ENCODE data around the gene TNRC6C.

The TNRC6C gene

GRCh38 chr17:78013683-78014467 is 55.4 kb downstream of the TNRC6C start:
- DNase-seq (ENCODE audit: low read depth) = peak; percentile 39

GRCh38 chr17:78014646-78015045 is 56.1 kb downstream of the TNRC6C start:
- DNase-seq (ENCODE audit: low read depth) = no peak

DNA sequence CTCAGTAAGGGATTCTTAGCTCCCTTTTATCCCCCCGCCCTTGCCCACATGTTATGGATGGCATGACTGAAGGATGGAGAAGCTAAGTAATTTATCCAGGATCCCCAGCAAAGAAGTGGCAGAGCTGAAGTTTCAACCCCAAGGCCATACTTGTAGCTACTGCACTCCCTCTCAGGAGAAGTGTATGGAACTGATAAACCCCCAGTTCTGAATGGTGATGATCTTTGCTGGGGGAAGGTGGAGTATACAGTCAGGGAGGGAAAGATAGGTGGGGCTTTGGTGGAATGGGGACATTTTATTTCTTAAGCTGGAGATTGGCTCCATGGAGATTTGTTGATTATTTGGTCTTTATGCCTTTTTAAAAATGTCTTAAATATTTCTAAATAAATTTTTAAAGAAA is 58.3 kb downstream of the TNRC6C start:
- DNase-seq (ENCODE audit: low read depth) = no peak

DNA sequence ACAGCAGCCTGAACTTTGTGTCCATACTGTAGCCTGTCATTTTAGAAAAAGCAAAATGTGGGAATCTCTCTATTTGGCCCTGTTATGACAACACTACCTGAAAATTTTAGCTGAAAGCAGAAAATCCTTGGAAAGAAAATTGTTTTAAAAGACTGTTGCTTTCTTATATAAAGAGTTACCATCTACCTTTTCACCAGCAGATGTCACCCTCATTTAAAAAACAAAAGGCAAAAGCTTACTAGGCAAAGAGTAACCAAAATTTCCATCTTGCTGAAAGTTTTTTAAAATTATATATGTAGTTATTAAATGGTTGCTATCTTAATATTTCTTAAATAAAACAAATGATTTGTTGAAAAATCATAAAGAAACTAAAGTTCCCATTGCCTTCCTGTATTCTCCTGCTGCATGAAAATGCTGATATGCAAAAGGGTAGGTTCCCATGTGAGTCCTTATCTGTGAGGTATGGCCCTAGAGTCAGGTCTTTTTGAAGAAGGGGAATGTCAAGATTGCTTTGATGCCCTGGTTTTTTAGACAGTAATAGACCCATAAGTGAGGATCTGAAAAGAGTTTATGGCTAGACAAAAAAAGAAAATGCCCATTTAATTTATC is 61.0 kb downstream of the TNRC6C start:
- DNase-seq (ENCODE audit: low read depth) = no peak

DNA sequence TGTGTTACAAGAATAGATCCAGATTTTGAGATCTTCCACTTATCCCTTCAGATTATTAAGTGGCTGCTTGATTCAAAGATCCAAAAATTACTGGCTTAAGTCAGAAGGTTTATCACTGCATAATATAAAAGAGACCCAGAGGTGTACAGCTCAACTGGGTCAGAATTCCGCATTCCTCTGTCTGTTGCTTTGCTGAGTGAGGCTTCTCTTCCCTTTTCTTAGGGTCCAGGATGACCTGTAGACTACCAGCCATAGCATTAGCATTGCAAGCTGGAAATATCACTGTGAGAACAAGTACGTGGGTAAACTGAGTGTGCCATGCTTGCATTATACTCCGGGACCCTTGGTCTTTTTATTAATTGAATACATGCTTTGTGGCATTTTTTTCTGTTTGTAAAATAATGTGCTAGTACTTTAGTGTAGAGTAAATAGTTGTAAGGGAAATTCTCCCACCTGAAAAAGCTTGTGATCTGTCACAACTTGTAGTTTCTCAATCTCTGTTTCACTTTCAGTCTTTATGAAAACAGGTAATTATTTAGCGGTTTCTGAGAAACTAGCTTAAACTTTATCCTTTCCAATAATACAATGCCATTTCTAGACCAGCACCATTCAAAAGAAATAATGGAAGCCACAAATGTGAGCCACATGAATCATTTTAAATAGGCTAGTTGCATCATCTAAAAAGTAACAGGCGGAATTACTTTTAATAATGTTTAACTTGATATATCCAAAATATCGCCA is 61.6 kb downstream of the TNRC6C start:
- DNase-seq (ENCODE audit: low read depth) = no peak

DNA sequence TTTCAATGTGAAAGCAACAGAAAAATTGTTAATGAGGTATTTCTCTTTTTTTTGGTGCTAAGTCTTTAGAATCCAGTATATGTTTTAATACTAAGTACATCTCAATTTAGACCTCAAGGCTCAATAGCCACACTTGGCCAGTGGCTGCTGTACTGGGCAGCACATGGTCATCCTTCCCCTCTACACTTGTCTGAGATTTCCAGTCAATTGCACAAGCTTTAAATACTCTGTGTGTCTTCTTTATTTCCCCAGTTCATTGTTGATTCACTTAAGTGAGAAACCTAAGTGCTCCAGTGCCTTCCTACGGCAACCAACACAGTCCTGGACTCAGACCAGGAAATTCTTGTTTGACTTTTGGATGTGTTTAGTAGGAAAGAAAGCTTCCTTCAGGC is 62.2 kb downstream of the TNRC6C start:
- no peak for DNase-seq (ENCODE audit: low read depth)

DNA sequence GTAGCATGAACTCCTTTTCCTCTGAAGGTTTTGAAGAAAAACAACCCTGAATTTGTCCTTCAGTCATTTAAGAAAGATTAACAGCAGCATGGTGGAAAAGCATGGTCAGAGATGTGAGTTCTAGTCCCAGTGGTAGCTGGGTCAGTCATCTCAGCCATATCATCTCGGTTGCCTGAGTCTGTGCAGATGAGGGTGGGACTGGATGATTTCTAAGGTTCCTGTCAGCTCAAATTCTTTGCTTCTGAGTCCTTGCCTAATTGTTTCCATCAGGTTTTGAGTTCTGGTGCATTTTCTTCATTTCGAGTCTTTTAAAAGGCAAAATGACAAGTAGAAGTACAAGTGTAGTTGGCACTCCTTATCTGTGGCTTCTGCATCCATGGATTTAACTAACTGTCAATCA is 63.9 kb downstream of the TNRC6C start:
- no peak for DNase-seq (ENCODE audit: low read depth)

- DNase-seq (ENCODE audit: low read depth) = no peak
Measured at GRCh38 chr17:78023042-78023441, 64.5 kb downstream of the TNRC6C start.

DNA sequence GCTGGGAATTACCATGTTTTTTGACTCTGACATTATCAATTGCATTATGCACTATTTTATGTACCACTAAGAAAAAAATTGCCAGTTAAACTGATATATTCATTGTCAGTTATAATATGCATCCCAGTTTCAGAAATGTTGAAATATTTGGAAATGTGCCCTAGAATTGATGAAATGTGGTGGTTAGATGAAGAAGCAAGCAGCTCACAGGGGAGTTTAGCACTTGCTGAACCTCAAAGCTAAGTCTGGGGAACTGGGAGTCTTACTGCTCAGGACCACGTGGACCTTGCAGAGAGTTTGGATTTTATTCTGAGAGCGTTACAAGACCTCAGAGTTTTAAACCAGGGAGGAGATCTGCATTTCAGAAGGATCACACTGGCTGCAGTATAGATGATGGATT is 67.9 kb downstream of the TNRC6C start:
- DNase-seq (ENCODE audit: low read depth) = no peak

DNA sequence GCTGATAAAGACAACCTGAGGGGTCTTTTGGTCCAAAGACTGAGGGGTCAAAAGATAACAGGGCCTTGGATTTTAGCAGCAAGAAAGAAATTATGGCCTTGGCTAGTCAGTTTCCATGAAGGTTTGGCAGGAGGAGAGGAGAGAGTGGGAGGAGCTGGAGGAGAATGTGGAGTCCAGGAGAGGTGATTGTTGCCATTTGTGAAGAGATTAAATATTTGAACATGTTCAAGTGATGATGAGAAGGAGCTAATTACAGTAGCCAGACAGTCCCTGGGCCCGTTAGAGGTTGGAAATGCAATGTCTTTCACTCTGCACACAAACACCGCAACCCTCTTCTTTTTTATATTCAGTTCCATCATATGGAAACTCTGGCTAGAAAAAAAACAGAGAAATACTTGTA is 68.6 kb downstream of the TNRC6C start:
- DNase-seq (ENCODE audit: low read depth) = no peak

DNA sequence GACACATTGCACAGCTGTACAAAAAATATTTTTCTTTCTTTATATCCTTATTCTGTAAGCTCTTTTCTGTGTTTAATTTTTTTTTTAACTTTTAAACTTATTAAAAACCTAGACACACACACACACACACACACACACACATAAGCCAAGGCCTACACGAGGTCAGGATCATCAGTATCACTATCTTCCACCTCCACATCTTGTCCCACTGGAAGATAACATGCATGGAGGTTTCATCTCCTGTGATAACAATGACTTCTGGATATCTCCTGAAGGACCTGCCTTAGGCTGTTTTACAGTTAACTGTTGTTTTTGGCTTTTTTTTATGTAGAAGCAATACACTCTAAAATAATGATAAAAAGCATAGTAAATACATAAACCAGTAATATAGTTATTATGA is 71.2 kb downstream of the TNRC6C start:
- no peak for DNase-seq (ENCODE audit: low read depth)

DNA sequence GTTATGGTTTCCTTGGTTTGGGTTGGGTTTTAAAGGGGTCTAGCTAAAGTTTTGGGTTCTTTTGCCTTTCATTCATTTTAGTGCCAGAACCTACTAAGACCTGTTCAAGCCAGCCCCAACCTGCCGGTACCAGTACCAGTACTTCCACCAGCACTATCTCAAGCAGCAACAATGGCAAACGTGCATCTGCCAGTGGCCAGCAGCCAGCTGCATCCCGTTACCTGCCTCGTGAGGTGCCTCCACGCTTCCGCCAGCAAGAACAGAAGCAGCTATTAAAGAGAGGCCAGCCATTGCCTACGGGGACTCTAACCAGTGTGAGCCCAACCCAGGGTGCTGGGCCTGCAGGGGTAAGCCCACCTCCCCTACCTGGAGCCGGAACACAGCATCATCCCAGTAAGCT is 72.9 kb downstream of the TNRC6C start:
- DNase-seq (ENCODE audit: low read depth) = no peak

DNA sequence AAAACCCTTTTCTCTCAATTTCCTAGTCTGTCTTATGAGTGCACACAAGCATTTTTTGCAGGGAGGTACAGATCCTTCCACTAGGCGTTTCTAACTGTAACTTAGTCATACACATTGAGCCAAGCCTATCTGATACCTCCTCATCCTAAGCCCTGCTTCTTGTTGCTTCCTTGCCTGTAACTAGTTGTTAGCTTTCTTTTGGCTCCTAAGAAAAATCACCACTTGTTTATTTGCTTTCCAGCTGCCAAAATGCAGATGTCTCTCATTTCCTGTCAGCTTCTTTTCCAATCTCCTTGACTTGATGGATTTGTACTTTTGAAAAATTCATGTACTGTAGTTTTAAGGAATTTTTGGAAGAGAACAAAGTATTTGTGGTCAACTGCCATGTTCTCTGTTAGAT is 73.7 kb downstream of the TNRC6C start:
- DNase-seq (ENCODE audit: low read depth) = no peak

- DNase-seq (ENCODE audit: low read depth) = no peak
Measured at GRCh38 chr17:78034429-78035091, 76.1 kb downstream of the TNRC6C start.

DNA sequence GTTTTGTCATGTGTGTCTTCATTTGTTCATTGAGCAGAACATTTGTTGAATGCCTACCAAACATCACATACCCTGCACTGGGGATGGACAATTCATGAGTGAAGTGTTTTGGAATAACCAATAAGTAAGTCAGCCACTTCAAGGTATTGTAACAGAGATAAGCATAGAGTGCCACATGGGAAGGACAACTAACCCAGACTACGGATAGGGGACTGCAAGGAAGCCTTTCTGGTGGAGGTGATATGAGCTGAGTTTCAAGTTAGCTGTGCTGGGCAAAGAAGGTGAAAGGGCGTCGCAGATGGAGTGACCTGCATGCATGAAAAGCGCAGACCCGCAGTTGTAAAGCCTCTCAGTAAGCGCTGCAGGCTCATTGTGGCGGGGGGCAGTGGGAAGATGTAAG is 78.8 kb downstream of the TNRC6C start:
- DNase-seq (ENCODE audit: low read depth) = no peak

DNA sequence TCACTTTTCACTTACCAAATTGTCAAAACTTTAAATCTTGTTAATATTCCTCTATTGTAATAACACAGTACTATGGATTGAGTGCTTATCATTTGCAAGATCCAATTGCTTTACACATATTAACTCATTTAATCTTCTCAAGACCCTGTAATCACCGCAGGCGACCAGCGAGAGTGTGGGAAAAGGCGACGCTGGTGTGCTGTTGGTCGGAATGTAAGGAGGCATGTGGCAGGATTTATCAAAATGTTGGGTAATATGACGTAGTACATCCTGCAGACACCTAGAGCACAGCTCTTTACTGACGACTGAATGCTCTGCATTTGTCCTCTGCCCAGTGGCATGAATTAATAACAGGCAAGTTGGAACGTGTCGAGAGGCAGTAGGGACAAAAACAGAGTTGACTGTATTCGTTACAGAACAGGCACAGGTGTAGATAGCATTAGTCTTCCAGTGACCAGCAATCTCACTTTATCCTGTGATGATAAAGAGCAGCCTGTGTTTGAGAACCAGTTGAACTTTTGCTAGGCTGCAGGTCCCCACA is 80.3 kb downstream of the TNRC6C start:
- no peak for DNase-seq (ENCODE audit: low read depth)

DNA sequence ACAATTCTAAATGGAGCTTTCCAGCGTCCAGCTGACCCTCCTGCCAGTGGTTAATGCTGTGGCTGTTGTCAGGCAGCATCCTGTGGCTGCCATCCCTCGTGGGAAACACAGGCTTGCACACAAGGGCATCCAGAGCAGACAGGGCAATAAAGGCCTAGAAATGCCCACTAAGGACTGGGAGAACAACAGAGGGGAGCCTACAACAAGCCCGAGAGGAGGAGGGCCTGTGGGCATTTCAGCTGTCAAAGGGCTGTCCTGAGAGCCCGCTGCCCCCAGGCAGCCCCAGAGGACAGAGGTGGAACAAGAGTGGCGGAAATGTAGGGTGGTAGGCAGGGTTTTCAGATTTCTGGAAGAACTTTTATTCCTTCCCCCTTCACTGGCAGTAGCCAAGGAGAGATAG is 81.1 kb downstream of the TNRC6C start:
- DNase-seq (ENCODE audit: low read depth) = no peak

- DNase-seq (ENCODE audit: low read depth) = no peak
Measured at GRCh38 chr17:78040440-78041385, 82.2 kb downstream of the TNRC6C start.

DNA sequence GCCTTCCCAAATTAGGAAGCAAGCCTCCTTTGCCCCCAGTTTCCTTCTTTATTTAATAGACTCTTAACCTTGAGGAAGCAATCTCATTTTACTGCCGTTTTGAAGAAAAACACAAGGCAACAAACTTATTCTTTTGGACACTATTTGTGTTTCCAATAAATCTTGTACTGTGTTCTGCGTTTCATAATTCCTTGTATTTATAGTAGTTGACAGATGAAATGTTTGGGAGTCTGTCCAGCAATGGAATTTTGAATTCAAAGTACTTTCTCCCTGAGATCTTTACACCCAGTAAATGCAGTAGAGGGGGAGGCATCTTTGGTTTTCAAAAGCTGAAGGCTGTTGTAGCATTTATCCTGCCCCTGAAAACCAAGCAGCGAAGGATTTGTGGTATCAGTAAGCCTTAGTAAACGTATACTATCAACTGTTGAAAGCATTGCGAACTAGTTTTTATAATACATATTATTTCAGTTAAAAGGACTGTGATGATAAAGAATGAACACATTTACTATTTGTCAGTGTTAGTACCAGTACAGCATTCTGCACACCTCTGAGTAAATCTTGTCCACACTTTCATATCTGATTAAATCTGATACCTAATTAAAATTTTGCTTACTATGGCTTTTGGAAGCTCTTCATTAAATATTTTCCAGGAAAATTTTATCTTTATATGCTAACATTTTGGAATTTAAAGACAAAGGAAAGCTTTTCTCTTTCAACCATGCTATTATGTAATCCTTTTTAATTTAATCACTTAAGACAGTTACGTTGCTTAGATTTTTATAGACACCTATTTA is 83.1 kb downstream of the TNRC6C start:
- no peak for DNase-seq (ENCODE audit: low read depth)

DNA sequence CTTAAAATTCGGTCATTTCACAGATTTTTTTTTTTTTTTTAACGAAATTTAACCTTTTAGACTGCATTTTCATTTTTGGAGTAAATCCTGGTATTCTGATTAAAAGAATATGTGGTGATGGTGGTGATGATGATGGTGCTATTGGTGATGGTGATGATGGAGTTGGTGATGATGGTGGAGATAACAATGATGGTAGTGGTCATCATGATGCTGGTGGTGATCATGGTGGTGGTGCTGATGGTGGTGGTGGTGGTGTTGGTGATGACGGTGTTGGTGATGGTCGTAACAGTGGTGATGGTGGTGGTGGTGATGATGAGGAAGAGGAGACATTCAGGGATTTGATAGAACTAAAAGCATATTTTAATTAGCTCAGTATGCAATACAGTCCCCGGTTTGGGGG is 84.0 kb downstream of the TNRC6C start:
- no peak for DNase-seq (ENCODE audit: low read depth)

DNA sequence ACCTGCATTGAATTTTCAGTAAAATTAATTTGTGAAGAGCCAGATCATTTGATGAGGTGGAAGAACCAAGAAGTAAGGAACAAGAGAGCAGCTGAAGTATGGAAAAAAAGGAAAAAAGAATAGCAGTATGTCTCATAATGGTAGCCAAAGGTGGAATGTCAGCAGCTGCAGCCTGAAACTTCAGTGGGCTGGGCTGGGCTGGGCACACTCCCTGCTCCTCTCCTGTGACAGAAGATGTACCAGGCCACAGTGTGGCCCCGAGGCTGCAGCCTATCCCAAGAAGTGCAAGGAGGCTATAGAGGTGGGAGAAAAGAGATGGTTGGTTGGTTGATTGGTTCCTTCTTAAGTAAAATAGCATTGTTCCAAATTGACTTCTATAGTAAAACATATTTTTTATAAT is 84.5 kb downstream of the TNRC6C start:
- no peak for DNase-seq (ENCODE audit: low read depth)
